ENCODE measurements around the gene EMCN.

GRCh38 chr4:100509386-100509785, 8.4 kb downstream of the EMCN start:
- TF ChIP-seq CTCF (IDR thresholded peaks at IDR 0.05) (no peak), POLR2A (IDR thresholded peaks at IDR 0.05) (no peak), EP300 (IDR thresholded peaks at IDR 0.05) (no peak)

Measured in tibial nerve (tissue), 4 donors.